Measurements from ENCODE around the gene SLC20A1. TPM values are rescaled to one million over a fixed set of nuclear protein-coding genes. Genes with fewer than 3 reads are reported as not detected.
A peak's percentile ranks its signal among the peaks of the same experiment; 100 is the strongest.

SLC20A1 gene
- total and polyA plus RNA-seq, 4 donors = 26.2 to 51.4 (median 38.6) TPM

DNA sequence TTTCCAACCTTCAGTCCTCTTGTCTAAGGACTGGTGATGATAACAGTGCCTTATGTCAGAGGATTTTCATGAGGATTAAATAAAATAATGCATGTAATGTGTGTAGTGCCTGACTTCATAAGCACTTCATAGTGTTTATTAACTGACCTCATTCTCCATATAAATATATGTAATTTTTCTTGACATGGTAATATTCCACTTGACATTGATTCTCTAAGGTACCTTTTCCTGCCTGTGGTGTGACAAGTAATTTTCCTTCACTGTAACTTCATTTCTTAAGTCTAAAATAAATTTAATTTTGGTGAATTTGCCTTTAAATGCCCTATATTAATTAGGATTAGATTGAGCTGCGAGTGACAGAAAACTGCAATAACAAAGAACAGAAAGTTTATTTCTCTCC lies 27.3 kb downstream of the SLC20A1 start:
- ATAC-seq (ENCODE audit: insufficient read depth, low FRiP score) = no peak
- no peak overlapping the region for H3K27ac ChIP-seq (ENCODE audit: low read depth in 1 of 2, low read length in 1 of 2)
- H3K9ac ChIP-seq (ENCODE audit: insufficient read depth in 1 of 2, low read length in 2 of 2) = no peak overlapping the region
- H3K4me1 ChIP-seq (ENCODE audit: control insufficient read depth in 5 of 5, insufficient read depth in 5 of 5, low read length in 5 of 5) = peaks cover 0 to 5% (median 0%) of the 10 kb centered on the region in 5 donors
- H3K36me3 ChIP-seq (ENCODE audit: control insufficient read depth in 4 of 4, insufficient read depth in 4 of 4, low read length in 4 of 4) = no peaks in the 10 kb centered on the region
- H3K9me3 ChIP-seq (ENCODE audit: control insufficient read depth in 4 of 4, insufficient read depth in 3 of 4, low read length in 3 of 4) = no peaks in the 10 kb centered on the region
- TF ChIP-seq, protein P1, sequence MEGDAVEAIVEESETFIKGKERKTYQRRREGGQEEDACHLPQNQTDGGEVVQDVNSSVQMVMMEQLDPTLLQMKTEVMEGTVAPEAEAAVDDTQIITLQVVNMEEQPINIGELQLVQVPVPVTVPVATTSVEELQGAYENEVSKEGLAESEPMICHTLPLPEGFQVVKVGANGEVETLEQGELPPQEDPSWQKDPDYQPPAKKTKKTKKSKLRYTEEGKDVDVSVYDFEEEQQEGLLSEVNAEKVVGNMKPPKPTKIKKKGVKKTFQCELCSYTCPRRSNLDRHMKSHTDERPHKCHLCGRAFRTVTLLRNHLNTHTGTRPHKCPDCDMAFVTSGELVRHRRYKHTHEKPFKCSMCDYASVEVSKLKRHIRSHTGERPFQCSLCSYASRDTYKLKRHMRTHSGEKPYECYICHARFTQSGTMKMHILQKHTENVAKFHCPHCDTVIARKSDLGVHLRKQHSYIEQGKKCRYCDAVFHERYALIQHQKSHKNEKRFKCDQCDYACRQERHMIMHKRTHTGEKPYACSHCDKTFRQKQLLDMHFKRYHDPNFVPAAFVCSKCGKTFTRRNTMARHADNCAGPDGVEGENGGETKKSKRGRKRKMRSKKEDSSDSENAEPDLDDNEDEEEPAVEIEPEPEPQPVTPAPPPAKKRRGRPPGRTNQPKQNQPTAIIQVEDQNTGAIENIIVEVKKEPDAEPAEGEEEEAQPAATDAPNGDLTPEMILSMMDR (IDR thresholded peaks at IDR 0.05; ENCODE audit: control extremely low read depth, extremely low read depth) = no peak
- no peak for DNase-seq
- no peaks in the 10 kb centered on the region for H3K27me3 ChIP-seq (ENCODE audit: control insufficient read depth in 3 of 3, insufficient read depth in 3 of 3, low read length in 2 of 3)
- 98 to 100% methylated on average over 1 of the region's 1 CpG for WGBS, 2 donors
- H3K4me3 ChIP-seq = no peak overlapping the region

DNA sequence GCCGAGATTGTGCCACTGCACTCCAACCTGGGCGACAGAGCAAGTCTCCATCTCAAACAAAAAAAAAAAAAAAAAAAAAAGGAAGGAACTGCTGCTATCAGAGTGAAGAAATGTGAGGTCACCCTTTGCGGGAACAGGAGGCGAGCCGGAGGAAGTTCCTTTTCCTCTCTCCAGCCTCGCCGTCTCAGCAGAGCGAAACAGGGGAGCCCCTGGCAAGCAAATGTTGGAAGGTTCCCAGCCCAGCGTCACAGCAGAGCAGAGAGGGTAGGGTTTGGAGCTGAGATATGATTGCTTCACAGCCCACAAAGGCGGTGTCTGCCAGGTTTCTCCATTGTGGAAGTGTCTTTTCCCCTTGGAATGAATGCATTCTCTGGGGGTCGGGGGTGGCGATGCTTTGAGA lies 28.5 kb downstream of the SLC20A1 start:
- H3K36me3 ChIP-seq (ENCODE audit: control insufficient read depth in 4 of 4, insufficient read depth in 4 of 4, low read length in 4 of 4) = no peaks in the 10 kb centered on the region
- H3K4me1 ChIP-seq (ENCODE audit: control insufficient read depth in 5 of 5, insufficient read depth in 5 of 5, low read length in 5 of 5) = peaks cover 0 to 5% (median 0%) of the 10 kb centered on the region in 5 donors
- peak; percentile 69 for ATAC-seq (ENCODE audit: insufficient read depth, low FRiP score)
- peak overlapping the region in 1 of 2 donors; percentile 23 for H3K27ac ChIP-seq (ENCODE audit: low read depth in 1 of 2, low read length in 1 of 2)
- H3K4me3 ChIP-seq = no peak overlapping the region
- H3K9ac ChIP-seq (ENCODE audit: insufficient read depth in 1 of 2, low read length in 2 of 2) = no peak overlapping the region
- TF ChIP-seq, protein P1 (IDR thresholded peaks at IDR 0.05; ENCODE audit: control extremely low read depth, extremely low read depth) = no peak
- WGBS, 2 donors = 24 to 43% methylated on average over 12 of the region's 12 CpGs
- peak in 2 of 3 donors; percentile 31 to 65 for DNase-seq
- no peaks in the 10 kb centered on the region for H3K9me3 ChIP-seq (ENCODE audit: control insufficient read depth in 4 of 4, insufficient read depth in 3 of 4, low read length in 3 of 4)
- H3K27me3 ChIP-seq (ENCODE audit: control insufficient read depth in 3 of 3, insufficient read depth in 3 of 3, low read length in 2 of 3) = no peaks in the 10 kb centered on the region

DNA sequence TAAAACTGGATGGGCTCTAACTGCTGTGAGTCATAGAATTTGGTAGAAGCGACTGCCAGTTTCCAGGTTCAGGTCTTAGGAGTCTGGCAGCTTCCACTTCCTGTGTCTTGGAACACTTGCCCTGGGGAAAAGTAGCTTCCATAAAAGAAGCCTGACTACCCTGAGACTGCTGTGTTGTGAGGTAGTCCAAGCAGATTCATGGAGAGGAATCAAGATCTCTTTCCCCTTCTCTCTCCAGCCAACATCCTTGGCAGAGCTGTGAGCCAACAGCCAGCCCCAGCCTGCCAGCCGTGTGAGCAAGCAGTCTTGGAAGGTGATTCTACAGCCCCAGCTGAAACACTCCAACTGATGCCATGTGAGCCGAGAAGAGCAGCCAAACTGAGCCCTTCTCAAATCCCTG lies 33.7 kb downstream of the SLC20A1 start:
- TF ChIP-seq, protein P1 (IDR thresholded peaks at IDR 0.05; ENCODE audit: control extremely low read depth, extremely low read depth) = no peak
- Histone ChIP-seq H3K27ac (ENCODE audit: low read depth in 1 of 2, low read length in 1 of 2) (no peak overlapping the region), H3K9me3 (ENCODE audit: control insufficient read depth in 4 of 4, insufficient read depth in 3 of 4, low read length in 3 of 4) (no peaks in the 10 kb centered on the region), H3K27me3 (ENCODE audit: control insufficient read depth in 3 of 3, insufficient read depth in 3 of 3, low read length in 2 of 3) (peaks cover 0 to 2% (median 0%) of the 10 kb centered on the region in 3 donors), H3K36me3 (ENCODE audit: control insufficient read depth in 4 of 4, insufficient read depth in 4 of 4, low read length in 4 of 4) (no peaks in the 10 kb centered on the region), H3K4me3 (no peak overlapping the region), H3K9ac (ENCODE audit: insufficient read depth in 1 of 2, low read length in 2 of 2) (no peak overlapping the region), H3K4me1 (ENCODE audit: control insufficient read depth in 5 of 5, insufficient read depth in 5 of 5, low read length in 5 of 5) (peaks cover 0 to 14% (median 0%) of the 10 kb centered on the region in 5 donors)
- 62 to 65% methylated on average over 3 of the region's 3 CpGs for WGBS, 2 donors
- no peak for ATAC-seq (ENCODE audit: insufficient read depth, low FRiP score)
- DNase-seq = no peak

DNA sequence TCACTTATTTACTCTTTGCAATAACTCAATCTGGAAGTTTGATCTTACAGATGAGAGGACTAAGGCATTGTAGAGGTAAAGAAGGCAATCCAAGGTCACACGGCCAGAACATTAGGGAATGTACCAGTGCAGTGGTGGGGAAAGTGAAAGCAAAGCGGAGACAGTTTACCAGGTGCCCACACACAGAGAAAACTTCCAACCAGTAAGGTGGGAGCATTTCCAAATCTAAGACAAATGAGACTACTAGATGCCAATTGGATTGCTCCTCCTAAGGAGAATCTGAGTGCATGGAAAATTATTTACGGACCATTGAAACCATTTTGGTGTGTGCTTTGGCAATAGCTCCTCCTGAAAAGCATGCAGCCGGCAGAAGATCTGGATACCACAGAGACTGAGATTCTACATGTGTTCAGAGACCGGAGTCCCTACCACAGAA lies 34.9 kb downstream of the SLC20A1 start:
- peaks cover 0 to 10% (median 0%) of the 10 kb centered on the region in 5 donors for H3K4me1 ChIP-seq (ENCODE audit: control insufficient read depth in 5 of 5, insufficient read depth in 5 of 5, low read length in 5 of 5)
- H3K27ac ChIP-seq (ENCODE audit: low read depth in 1 of 2, low read length in 1 of 2) = no peak overlapping the region
- WGBS, 2 donors = 71 to 83% methylated on average over 5 of the region's 5 CpGs
- peaks cover 0 to 2% (median 0%) of the 10 kb centered on the region in 3 donors for H3K27me3 ChIP-seq (ENCODE audit: control insufficient read depth in 3 of 3, insufficient read depth in 3 of 3, low read length in 2 of 3)
- no peak for DNase-seq
- no peaks in the 10 kb centered on the region for H3K9me3 ChIP-seq (ENCODE audit: control insufficient read depth in 4 of 4, insufficient read depth in 3 of 4, low read length in 3 of 4)
- H3K4me3 ChIP-seq = no peak overlapping the region
- H3K9ac ChIP-seq (ENCODE audit: insufficient read depth in 1 of 2, low read length in 2 of 2) = no peak overlapping the region
- no peak for ATAC-seq (ENCODE audit: insufficient read depth, low FRiP score)
- no peaks in the 10 kb centered on the region for H3K36me3 ChIP-seq (ENCODE audit: control insufficient read depth in 4 of 4, insufficient read depth in 4 of 4, low read length in 4 of 4)
- TF ChIP-seq, protein P1 (IDR thresholded peaks at IDR 0.05; ENCODE audit: control extremely low read depth, extremely low read depth) = no peak
